NCI-H748 treated with DMSO at 0.1 percent for 48 hours (cell line): Measurements from ENCODE around the gene CRISPLD2.

Source experiments
- DNase-seq: peaks from one replicate; lab custom pipeline; 2025; lab: John Stamatoyannopoulos, UW

Gene CRISPLD2

DNA sequence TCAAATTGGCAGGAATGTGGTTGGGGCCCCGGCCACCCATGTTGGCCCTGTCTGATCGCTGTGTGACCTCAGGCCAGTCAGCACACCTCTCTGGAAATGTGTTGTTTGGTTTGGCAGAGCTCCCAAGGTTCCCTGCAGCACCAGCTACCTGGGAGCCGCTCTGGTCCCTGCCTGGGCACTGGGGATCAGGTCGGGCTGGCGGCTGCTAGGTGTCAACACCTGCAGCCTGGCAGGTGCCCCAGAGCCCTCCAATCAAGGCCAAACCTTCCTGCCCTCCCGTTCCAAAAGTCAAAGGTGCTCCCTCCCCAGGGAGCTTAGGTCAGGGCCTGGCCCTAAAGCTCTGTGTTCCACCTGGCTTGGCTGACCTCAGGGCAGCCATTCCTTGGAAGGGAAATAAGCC is 135.6 kb downstream of the CRISPLD2 start:
- DNase-seq = no peak

DNA sequence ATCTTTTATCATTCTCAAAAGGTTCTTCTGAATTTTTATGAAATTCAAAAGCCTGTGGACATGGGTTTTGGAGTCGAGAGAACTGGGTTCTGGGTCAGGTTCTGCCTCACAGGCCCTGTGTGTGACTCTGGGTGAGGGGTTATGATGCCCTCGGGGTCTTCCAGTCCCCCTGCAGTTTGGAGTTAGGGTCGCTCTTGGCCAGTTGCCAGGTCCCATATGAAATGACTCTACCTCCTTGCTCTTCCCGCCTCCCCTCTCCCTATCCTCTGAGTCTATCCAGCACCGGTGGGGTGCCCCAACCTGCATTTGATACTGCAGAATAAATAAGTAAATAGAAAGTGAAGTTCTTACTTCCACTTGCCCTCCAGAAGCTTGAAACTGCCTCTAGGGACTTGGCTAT is 137.4 kb downstream of the CRISPLD2 start:
- no peak for DNase-seq

GRCh38 chr16:84957792-84958191 is 138.0 kb downstream of the CRISPLD2 start:
- no peak for DNase-seq
